ENCODE data around the gene CXCR5. TPM values are rescaled to one million over a fixed set of nuclear protein-coding genes. Genes with fewer than 3 reads are reported as not detected.

Gene CXCR5
- total RNA-seq, 1 donor from 2014 or later = 0.18 TPM

DNA sequence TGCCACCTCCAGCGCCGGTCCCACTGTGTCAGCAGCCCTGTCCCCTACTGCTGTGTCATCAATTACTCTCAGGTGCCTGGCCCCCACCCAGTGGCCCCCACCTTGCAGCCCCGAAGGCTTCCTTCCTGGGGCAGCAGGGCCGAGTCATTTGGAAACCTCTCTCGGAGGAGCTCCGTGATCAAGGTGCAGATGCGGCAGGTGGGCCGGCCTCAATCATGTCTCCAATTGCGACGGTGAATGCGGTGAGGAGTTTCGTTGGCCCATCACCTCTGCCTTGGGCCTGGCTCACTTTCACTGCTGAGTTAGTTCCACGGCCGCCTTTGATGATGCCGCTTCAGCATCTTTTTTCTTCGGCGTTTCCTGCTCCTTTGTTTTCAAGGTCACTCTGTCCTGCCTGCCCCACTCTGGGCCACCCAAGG is 11.3 kb upstream of the CXCR5 start:
- intact Hi-C loops (cut with DNase I) = no loop called here

DNA sequence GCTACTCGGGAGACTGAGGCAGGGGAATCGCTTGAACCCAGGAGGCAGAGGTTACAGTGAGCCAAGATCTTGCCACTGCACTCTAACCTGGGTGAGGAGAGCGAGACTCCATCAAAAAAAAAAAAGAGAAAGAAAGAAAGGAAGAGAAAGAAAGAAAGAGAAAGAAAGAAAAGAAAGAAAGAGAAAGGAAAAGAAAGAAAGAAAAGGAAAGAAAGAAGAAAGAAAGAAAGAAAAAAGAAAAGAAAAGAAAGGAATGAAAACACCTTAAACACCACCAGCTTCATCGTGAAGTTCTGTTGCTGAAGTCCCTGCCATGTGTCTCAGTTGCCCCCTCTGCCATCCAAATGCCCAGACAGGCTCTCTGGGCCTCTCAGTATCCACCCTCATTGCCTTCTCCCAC is 9.9 kb upstream of the CXCR5 start:
- ATAC-seq (no peak), DNase-seq (ENCODE audit: low spot score) (no peak)
- intact Hi-C loops (cut with DNase I) = no loop called here

More for the DNA sequence above, 11.3 kb upstream of the CXCR5 start:
- ATAC-seq (no peak), DNase-seq (ENCODE audit: low spot score) (no peak)

DNA sequence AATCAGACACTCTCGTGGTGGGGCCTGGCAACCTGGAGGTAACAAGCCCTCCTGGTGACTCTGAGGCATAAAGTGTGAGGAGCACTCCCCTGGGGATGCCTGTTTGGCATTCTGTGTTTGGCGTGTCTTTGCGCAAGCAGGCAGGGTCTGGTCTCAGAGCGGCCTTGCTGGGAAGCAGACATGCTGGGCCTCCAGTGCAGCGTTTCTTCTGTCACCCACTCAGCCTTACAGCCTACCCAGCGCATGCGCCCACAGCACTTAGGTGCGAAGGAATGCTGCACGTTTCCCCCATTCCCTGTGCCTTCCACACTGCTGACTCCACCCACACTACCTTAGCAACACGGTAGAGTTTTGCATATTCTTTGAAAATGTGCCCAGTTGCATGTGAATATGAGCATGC is 7.4 kb upstream of the CXCR5 start:
- ATAC-seq (no peak), DNase-seq (ENCODE audit: low spot score) (no peak)
- intact Hi-C loops (cut with DNase I) = no loop called here

DNA sequence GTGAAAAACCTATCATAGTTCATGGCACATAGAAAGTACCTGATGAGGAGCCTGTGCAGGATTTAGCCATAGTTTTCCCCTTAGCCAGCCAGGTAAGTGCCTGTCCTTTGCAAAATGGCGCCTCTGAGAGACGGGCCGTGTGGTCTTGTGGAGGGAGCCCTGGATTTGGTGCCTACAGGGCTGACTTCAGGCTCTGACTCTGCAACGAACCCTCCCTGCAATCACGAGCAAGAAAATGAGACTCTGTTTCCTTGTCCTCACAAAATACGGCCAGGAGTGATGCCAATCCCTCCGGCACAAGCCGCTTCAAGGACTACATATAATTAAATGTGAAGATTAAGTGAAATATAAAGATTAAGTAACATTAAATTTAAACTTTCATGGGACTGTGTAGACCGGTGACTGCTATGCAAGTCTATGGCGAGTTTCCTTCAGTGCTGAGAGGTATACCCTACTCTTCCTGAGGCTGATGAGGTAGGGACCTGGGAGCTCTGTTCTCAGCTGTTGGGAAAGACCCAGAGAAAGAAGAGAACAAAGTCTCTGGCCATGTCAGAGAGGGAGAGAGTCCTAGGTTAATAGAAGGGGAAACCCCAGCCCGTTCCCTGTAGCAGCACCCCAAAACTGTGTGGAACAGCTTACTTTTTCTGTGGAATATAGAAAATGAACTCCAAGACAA is 6.1 kb upstream of the CXCR5 start:
- ATAC-seq (no peak), DNase-seq (ENCODE audit: low spot score) (no peak)
- intact Hi-C loops (cut with DNase I) = no loop called here

DNA sequence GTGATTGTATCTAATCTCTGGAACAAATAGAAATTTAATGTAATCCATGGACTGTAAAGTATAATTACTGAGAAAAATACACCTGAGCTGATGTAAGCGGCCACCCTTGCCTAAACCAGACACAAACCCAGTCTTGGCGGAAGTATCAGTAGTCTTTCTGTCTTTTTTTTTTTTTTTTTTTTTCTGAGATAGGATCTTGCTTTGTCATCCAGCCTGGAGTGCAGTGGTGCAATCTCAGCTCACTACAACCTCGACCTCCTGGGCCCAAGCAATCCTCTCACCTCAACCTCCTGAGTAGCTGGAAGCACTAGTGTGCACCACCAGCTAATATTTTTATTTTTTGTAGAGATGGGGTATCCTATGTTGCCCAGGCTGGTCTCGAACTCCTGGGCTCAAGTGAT is 5.5 kb upstream of the CXCR5 start:
- ATAC-seq (no peak), DNase-seq (ENCODE audit: low spot score) (no peak)

DNA sequence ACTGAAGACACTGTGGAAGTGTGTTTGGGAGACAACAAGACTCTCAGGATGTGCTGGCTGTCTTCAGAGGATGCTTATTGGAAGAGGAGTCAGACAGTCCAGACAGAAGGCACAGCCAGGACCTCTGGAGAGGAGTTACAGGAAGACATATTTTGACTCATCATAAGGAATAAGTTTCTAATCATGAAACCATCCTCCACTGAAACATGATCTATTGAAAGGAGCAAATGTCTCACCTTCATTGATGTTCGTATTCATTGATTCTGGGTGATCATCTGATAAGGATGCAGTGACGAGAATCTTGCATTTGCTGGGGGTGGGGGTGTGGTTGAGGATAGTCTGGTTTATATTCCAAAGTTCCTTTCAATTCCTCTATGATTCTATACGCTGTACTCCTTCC is 2.5 kb upstream of the CXCR5 start:
- DNase-seq (ENCODE audit: low spot score) (no peak), ATAC-seq (no peak)
- intact Hi-C loops (cut with DNase I) = no loop called here

More for the DNA sequence above, 5.5 kb upstream of the CXCR5 start:
- intact Hi-C loops (cut with DNase I) = no loop called here

DNA sequence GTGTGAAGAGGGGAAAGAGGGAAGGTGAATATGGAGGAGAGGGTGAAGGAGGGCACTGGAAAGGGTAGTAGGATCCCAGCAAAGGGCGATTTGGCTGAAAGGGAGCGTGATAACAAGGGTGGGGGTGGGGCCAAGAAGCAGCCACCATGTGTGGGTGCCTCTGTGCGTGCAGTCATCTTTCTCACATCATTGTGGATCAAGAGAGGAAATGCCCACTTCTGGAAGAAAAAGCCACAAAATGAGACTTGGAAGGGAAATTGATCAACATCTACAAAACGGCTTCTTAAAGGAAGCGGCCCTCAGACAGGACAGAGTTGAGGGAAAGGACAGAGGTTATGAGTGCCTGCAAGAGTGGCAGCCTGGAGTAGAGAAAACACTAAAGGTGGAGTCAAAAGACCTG is 1.2 kb upstream of the CXCR5 start:
- intact Hi-C loops (cut with DNase I) = no loop called here
- DNase-seq (ENCODE audit: low spot score) (no peak), ATAC-seq (no peak)

DNA sequence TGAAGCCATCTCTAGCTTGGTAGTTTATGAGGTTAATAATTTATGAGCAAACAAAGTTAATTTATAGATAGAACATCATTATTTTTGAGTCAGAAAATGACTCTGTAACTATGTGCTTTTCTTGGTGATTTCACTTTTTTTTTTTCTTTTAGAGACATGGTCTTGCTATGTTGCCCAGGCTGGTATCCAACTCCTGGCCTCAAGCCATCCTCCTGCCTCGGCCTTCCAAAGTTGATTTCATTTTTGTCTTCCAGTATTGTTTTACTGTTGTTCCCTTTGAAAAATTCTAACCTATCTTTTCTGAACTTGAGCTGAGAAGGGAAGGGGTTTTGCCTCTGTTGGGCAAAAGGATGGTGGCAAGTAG is 706 bp upstream of the CXCR5 start:
- DNase-seq (ENCODE audit: low spot score) (no peak), ATAC-seq (no peak)
- intact Hi-C loops (cut with DNase I) = no loop called here

DNA sequence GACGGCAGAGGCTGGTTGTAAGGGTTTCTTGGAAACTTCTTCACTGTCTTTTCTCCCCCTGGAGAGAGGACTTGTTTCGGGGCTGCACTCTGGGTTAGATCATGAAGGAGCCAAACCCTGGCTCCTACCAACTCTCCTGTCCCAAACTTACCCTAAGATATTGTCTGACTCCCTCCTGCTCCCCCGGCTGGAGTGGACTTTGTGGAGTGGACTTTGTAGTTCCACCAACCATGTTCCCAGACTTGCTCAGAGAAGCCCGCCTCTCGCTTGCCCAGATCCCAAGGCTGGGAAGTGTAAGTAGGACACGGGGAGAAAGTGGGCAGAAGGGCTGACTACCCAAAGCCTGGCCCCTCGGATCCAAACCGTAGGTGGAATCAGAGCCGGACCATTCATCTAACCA is 1.2 kb downstream of the CXCR5 start:
- no peak for ATAC-seq

DNA sequence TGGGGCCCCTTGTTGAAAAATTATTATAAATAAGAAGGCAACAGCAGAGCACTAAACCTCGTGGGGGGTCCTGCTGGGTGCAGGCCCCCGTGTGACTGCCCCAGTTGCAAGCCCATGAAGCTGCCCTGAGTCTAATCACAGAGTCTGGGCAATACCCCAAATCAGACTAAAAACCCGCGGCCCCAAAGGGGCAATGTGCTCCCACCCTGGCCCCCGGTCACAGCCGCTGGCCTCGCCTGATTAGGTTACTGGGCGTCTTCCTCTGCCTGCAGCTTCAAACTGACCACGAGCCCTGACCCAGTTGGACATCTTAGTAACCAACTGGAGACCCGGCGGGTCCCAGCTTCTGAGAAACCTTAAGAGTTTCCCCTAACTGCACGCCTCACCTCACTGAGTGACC is 1.6 kb downstream of the CXCR5 start:
- ATAC-seq (no peak), DNase-seq (ENCODE audit: low spot score) (no peak)
- intact Hi-C loops (cut with DNase I) = no loop called here

More for the DNA sequence above, 1.2 kb downstream of the CXCR5 start:
- intact Hi-C loops (cut with DNase I) = no loop called here
- DNase-seq (ENCODE audit: low spot score) = no peak

DNA sequence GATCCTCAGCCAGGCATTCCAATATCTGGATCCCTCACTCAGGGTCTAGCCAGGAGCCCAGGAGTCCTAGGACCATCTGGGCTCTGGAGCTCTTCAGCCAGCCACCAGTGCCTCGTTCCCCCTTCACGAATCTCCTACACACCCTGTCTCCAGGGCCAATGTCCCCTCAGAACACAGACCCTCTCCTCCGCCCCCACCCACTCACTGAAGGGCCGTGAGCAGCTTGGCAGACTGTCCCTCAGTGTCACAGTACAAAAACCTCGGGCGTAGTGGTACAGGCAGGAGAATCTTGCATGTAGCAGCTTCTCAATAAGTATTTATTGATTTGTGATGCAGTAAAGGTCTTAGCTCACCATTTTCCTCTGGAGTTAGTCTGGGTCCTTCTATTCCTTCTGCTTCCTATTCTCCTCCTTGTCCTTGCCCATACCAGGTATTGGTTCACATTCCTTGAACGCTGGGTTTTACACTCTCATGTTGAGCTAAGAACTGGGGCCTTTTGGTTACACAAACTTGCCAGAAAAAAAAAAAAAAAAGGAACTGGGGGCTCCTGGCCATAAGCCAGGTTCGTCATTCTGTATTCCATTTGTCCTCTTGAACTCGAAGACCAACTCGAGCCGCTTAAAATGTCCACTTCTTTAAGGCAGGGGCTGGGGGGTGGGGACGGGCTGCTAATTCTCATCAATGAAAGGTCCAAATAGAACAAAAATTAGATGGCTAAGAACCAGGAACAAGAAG is 2.3 kb downstream of the CXCR5 start:
- no peak for ATAC-seq
- intact Hi-C loops (cut with DNase I) = no loop called here
- no peak for DNase-seq (ENCODE audit: low spot score)

DNA sequence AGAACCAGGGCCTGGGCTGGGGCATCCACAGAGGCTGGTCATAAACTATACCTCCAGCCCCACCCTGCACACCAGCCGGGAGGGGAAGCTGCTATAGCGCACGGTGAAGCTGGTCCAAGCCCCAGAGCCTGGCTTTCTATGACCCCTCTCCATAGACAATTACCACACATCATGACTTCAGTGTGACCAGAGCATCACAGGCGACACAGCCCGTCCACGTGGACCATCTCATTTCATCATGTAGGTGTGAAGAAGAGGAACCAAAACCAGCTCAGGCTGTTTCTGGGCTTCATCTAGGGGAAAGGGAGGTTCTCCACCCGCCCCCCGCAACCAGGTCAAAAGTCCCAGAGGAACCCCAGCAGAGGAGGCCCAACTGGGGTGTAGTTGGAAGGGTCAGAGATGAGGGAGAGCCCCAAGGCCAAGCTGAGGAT is 3.0 kb downstream of the CXCR5 start:
- no peak for ATAC-seq
- intact Hi-C loops (cut with DNase I) = no loop called here
- DNase-seq (ENCODE audit: low spot score) = no peak

DNA sequence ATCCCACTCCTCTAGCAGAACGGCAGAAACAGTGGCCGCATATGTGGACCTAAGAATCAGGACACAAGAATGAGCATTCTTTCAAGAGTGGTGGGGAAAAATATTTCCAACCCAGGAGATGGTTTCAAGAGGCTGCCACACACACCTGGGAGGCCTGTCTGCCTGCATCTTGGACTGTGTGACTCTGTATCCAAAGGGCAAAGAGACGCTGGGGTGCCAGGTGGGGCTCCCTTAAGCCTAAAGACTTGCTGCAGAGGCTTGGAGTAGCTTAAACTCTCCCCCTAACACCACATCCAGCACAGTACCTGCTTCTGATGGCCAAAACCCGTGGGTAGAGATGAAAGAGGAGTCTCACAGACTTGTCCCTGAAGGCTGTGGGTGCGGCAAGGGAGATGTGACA is 3.5 kb downstream of the CXCR5 start:
- DNase-seq (ENCODE audit: low spot score) (no peak), ATAC-seq (no peak)
- intact Hi-C loops (cut with DNase I) = no loop called here

DNA sequence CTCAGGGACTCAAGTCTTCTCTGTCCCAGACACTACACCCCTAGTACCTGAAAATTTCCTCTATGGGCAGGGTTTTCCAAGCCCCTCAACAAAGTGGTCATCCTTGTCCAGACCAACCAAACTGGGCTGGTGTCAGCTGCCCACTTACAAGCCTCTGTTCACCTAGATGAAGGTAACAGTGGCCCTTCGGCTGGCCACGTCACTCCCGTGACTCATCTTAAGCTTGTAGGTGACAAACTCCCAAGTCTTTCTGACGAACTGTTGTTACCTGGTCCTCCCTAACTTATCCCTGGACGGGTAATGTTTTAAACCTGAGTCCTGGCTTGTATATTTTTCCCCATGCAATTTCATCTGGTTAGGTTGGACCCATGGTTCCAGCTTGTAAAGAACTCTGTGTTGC is 4.7 kb downstream of the CXCR5 start:
- intact Hi-C loops (cut with DNase I) = no loop called here
- DNase-seq (ENCODE audit: low spot score) (no peak), ATAC-seq (no peak)

DNA sequence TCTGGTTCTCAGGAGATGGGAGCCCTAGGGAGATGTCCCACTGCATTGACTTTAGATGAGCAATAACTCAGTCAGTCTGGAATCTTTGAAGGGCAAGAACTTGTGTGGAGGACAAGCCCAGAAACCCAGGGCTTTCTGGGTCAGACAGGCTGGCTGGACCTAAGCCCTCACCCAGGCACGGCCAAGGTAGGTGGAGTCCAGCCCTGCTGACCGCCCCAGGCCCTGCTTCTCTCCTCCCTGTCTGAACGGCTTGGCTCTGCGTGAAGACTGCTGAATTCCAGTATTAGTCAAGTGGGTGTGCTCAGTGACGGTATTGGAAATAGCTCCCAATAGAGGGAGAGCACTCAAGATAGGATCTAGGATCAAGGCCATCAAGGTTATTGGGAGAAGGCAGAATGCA is 6.1 kb downstream of the CXCR5 start:
- ATAC-seq (peak; percentile 90), DNase-seq (ENCODE audit: low spot score) (no peak)
- intact Hi-C loops (cut with DNase I) = no loop called here

DNA sequence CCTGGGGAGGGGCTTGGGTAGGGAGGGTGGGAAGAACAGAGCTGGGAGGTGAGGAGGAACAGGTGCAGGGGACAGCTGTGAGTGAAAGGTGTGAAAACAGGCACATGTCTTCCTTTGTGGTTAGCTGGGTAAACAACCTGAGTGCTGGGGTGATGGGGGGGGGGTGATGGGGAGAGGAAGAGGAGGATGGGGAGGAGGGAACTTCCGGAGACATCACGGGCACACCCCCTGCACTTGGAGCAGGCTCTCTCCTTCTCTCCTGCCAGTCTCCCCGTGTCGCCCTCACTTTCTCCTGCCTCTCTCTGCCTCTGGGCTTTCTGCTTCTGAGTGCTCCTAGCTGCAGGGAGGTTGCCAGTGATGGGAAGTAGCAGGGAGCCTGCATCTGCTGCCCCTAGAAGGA is 8.8 kb downstream of the CXCR5 start:
- no peak for DNase-seq (ENCODE audit: low spot score)
- no peak for ATAC-seq
- intact Hi-C loops (cut with DNase I) = no loop called here

DNA sequence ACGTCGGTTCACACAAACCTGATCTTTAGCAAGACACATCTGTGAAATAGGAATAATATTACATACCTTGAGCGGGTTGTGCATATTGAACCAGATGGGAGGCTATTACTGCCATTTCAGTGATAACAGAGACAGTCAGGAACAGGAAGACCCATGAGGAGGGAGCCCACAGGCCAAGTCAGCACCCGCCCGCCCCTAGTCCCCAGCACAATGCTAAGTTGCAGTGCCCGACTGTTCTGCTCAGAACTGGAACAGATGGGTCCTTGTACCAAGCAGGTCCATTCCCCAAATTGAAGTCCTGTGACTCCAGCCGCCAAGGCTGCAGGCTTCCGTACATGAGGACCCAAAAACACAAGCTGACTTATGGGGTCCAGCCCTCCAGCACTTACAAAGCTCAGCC is 9.3 kb downstream of the CXCR5 start:
- ATAC-seq (no peak), DNase-seq (ENCODE audit: low spot score) (no peak)
- intact Hi-C loops (cut with DNase I) = no loop called here

DNA sequence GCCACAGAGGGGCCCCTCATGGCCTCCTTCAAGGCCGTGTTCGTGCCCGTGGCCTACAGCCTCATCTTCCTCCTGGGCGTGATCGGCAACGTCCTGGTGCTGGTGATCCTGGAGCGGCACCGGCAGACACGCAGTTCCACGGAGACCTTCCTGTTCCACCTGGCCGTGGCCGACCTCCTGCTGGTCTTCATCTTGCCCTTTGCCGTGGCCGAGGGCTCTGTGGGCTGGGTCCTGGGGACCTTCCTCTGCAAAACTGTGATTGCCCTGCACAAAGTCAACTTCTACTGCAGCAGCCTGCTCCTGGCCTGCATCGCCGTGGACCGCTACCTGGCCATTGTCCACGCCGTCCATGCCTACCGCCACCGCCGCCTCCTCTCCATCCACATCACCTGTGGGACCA is 10.0 kb downstream of the CXCR5 start:
- no peak for ATAC-seq
- intact Hi-C loops (cut with DNase I) = no loop called here
- no peak for DNase-seq (ENCODE audit: low spot score)

DNA sequence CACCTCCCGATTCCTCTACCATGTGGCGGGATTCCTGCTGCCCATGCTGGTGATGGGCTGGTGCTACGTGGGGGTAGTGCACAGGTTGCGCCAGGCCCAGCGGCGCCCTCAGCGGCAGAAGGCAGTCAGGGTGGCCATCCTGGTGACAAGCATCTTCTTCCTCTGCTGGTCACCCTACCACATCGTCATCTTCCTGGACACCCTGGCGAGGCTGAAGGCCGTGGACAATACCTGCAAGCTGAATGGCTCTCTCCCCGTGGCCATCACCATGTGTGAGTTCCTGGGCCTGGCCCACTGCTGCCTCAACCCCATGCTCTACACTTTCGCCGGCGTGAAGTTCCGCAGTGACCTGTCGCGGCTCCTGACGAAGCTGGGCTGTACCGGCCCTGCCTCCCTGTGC is 10.5 kb downstream of the CXCR5 start:
- no peak for DNase-seq (ENCODE audit: low spot score)
- intact Hi-C loops (cut with DNase I) = no loop called here

DNA sequence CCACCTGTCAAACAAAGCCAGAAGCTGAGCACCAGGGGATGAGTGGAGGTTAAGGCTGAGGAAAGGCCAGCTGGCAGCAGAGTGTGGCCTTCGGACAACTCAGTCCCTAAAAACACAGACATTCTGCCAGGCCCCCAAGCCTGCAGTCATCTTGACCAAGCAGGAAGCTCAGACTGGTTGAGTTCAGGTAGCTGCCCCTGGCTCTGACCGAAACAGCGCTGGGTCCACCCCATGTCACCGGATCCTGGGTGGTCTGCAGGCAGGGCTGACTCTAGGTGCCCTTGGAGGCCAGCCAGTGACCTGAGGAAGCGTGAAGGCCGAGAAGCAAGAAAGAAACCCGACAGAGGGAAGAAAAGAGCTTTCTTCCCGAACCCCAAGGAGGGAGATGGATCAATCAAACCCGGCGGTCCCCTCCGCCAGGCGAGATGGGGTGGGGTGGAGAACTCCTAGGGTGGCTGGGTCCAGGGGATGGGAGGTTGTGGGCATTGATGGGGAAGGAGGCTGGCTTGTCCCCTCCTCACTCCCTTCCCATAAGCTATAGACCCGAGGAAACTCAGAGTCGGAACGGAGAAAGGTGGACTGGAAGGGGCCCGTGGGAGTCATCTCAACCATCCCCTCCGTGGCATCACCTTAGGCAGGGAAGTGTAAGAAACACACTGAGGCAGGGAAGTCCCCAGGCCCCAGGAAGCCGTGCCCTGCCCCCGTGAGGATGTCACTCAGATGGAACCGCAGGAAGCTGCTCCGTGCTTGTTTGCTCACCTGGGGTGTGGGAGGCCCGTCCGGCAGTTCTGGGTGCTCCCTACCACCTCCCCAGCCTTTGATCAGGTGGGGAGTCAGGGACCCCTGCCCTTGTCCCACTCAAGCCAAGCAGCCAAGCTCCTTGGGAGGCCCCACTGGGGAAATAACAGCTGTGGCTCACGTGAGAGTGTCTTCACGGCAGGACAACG is 11.7 kb downstream of the CXCR5 start:
- DNase-seq (ENCODE audit: low spot score) = no peak
- intact Hi-C loops (cut with DNase I) = loop anchor here (2.0 kb wide), 1 partner anchor 37 kb away; no protein-coding TSS in a partner anchor
- peak; percentile 29 for ATAC-seq

More for the DNA sequence above, 10.5 kb downstream of the CXCR5 start:
- no peak for ATAC-seq
